NCI-H2196 (cell line): ENCODE results near the gene BCL2L2.
"Not testable (repeated sequence)": the region's sequence is repeated elsewhere in the genome, so short reads cannot be mapped to it uniquely, and the experiment has no call there.

ENCODE experiments used
- DNase-seq: peaks from one replicate; lab custom pipeline; 2025; ENCODE audit not compliant: unreplicated experiment; lab: John Stamatoyannopoulos, UW

The BCL2L2 gene

GRCh38 chr14:23324455-23324846, 17.8 kb downstream of the BCL2L2 start:
- no peak for DNase-seq

GRCh38 chr14:23324993-23325392, 18.4 kb downstream of the BCL2L2 start:
- no peak for DNase-seq

- not testable (repeated sequence) for DNase-seq
These were observed 19.1 kb downstream of the BCL2L2 start for GRCh38 chr14:23325746-23326145.

- DNase-seq = no peak
These were observed 20.1 kb downstream of the BCL2L2 start for GRCh38 chr14:23326491-23327332.

- DNase-seq = peak; percentile 76
These were observed 21.5 kb downstream of the BCL2L2 start for GRCh38 chr14:23327947-23328744.

- no peak for DNase-seq
These were observed 29.0 kb downstream of the BCL2L2 start for GRCh38 chr14:23335623-23336022.

GRCh38 chr14:23339506-23340268, 33.1 kb downstream of the BCL2L2 start:
- no peak for DNase-seq

GRCh38 chr14:23344481-23344880, 37.8 kb downstream of the BCL2L2 start:
- no peak for DNase-seq

- no peak for DNase-seq
These were observed 39.5 kb downstream of the BCL2L2 start for GRCh38 chr14:23345987-23346692.

- no peak for DNase-seq
These were observed 40.2 kb downstream of the BCL2L2 start for GRCh38 chr14:23346693-23347405.

GRCh38 chr14:23347406-23348296, 41.0 kb downstream of the BCL2L2 start:
- DNase-seq = no peak

GRCh38 chr14:23348297-23348655, 41.6 kb downstream of the BCL2L2 start:
- no peak for DNase-seq

GRCh38 chr14:23349156-23349845, 42.7 kb downstream of the BCL2L2 start:
- DNase-seq = no peak

GRCh38 chr14:23351681-23352505, 45.3 kb downstream of the BCL2L2 start:
- DNase-seq = peak; percentile 21

GRCh38 chr14:23352506-23353432, 46.1 kb downstream of the BCL2L2 start, which contains the start of gene SLC22A17:
SLC22A17 (minus strand) TSS chr14:23352887.
- DNase-seq = peak; percentile 87

- DNase-seq = no peak
These were observed 46.8 kb downstream of the BCL2L2 start for GRCh38 chr14:23353433-23353780.

- DNase-seq = no peak
These were observed 48.4 kb downstream of the BCL2L2 start for GRCh38 chr14:23354990-23355389.
